Measurements from ENCODE around the gene ACSF2. TPM values are rescaled to one million over a fixed set of nuclear protein-coding genes. Genes with fewer than 3 reads are reported as not detected.
A peak's percentile ranks its signal among the peaks of the same experiment; 100 is the strongest.

Gene ACSF2
- total and polyA plus RNA-seq, 8 donors: 16.1 to 172 (median 67.9) TPM

GRCh38 chr17:50388728-50389127 is 37.3 kb upstream of the ACSF2 start:
- H3K9me3 ChIP-seq: no peaks in the 10 kb centered on the region
- peaks cover 12 to 52% (median 33%) of the 10 kb centered on the region in 4 donors for H3K4me1 ChIP-seq
- H3K27me3 ChIP-seq: no peaks in the 10 kb centered on the region
- intact Hi-C loops (cut with DNase I; ENCODE audit: low total_unique reads): no loop called here
- peaks cover 87 to 100% (median 100%) of the 10 kb centered on the region in 4 donors for H3K36me3 ChIP-seq
- H3K27ac ChIP-seq: peak overlapping the region in 2 of 5 donors; percentile 20 to 30
- DNase-seq: no peak
- H3K4me3 ChIP-seq: no peak overlapping the region
- TF ChIP-seq CTCF (IDR thresholded peaks at IDR 0.05): no peak
- TF ChIP-seq POLR2A (IDR thresholded peaks at IDR 0.05): no peak
- TF ChIP-seq EP300 (IDR thresholded peaks at IDR 0.05): no peak
- TF ChIP-seq POLR2AphosphoS5 (IDR thresholded peaks at IDR 0.05): no peak
- WGBS, 5 donors: 81 to 95% (median 90%) methylated on average over 3 of the region's 3 CpGs

DNA sequence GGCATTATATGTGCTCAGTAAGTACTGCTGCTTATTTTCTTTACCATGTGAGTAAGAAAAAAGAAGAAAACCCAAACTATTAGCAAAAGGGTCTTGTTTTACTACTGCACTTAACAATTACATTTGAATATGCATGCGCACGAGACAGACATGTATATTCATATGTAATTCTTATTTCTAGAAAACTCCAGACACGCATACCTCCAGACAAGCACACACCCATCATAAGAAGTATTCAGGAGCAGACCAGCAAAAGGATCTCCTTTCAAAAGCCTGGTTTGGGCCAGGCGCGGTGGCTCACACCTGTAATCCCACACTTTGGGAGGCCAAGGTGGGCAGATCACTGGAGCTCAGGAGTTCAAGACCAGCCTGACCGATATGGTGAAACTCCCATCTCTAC is 36.5 kb upstream of the ACSF2 start:
- intact Hi-C loops (cut with DNase I; ENCODE audit: low total_unique reads): no loop called here
- no peak for TF ChIP-seq POLR2AphosphoS5 (IDR thresholded peaks at IDR 0.05)
- TF ChIP-seq EP300 (IDR thresholded peaks at IDR 0.05): no peak
- no peak for TF ChIP-seq CTCF (IDR thresholded peaks at IDR 0.05)
- no peak for TF ChIP-seq POLR2A (IDR thresholded peaks at IDR 0.05)
- Histone ChIP-seq H3K27me3 (no peaks in the 10 kb centered on the region), H3K9me3 (no peaks in the 10 kb centered on the region), H3K27ac (peak overlapping the region in 1 of 5 donors; percentile 49), H3K4me1 (peaks cover 12 to 60% (median 40%) of the 10 kb centered on the region in 4 donors), H3K36me3 (peaks cover 84 to 100% (median 100%) of the 10 kb centered on the region in 4 donors), H3K4me3 (no peak overlapping the region)
- 80 to 95% (median 90%) methylated on average over 6 of the region's 6 CpGs for WGBS, 5 donors
- DNase-seq: no peak

DNA sequence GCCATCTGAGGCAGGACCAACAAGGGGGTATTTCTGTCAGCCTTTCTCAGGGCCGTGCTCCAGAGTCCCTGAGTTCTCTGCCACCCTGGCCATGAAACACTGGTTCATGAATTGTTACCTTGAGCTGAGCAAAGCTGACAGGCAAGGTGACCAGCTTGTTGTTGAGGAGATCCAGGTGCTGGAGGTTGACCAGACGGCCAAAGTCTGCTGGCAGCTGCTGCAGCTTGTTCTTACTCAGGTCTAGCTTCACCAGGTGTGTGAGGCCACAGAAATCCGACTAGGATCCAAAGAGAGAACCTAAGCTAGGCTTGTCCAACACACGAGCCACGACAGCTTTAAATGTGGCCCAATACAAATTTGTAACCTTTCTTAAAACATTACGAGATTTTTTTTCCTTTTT is 33.4 kb upstream of the ACSF2 start:
- Histone ChIP-seq H3K27ac (peak overlapping the region in 1 of 5 donors; percentile 14), H3K27me3 (no peaks in the 10 kb centered on the region), H3K4me1 (peaks cover 27 to 85% (median 65%) of the 10 kb centered on the region in 4 donors), H3K4me3 (no peak overlapping the region), H3K36me3 (peaks cover 54 to 78% (median 76%) of the 10 kb centered on the region in 4 donors), H3K9me3 (no peaks in the 10 kb centered on the region)
- WGBS, 5 donors: 60 to 81% (median 68%) methylated on average over 6 of the region's 6 CpGs
- TF ChIP-seq POLR2AphosphoS5 (IDR thresholded peaks at IDR 0.05): no peak
- no peak for TF ChIP-seq EP300 (IDR thresholded peaks at IDR 0.05)
- no peak for TF ChIP-seq POLR2A (IDR thresholded peaks at IDR 0.05)
- TF ChIP-seq CTCF (IDR thresholded peaks at IDR 0.05): no peak
- intact Hi-C loops (cut with DNase I; ENCODE audit: low total_unique reads): no loop called here
- peak in 1 of 2 donors; percentile 58 for DNase-seq

DNA sequence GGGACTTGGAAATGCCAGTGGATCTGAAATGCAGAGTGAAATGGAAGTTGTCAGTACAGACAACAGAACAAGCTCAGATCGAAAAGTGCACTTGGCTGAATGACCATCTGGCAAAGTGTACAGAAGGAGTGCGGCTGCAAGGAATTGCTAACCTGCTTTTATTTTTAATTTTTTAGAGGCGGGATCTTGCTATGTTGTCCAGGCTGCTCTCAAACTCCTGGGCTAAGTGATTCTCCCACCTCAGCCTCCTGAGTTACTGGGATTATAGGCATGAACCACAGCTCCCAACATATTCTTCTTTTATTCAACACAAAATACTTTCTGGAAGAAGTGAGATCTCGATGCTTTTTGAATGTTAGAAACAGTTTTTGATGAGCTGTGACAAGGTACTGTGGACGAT is 32.3 kb upstream of the ACSF2 start:
- peaks cover 45 to 67% (median 65%) of the 10 kb centered on the region in 4 donors for H3K36me3 ChIP-seq
- no peak overlapping the region for H3K4me3 ChIP-seq
- no peaks in the 10 kb centered on the region for H3K27me3 ChIP-seq
- TF ChIP-seq CTCF (IDR thresholded peaks at IDR 0.05) (no peak), POLR2AphosphoS5 (IDR thresholded peaks at IDR 0.05) (no peak), POLR2A (IDR thresholded peaks at IDR 0.05) (no peak), EP300 (IDR thresholded peaks at IDR 0.05) (no peak)
- DNase-seq: no peak
- peaks cover 27 to 85% (median 69%) of the 10 kb centered on the region in 4 donors for H3K4me1 ChIP-seq
- 69 to 86% (median 82%) methylated on average over 5 of the region's 5 CpGs for WGBS, 5 donors
- intact Hi-C loops (cut with DNase I; ENCODE audit: low total_unique reads): no loop called here
- H3K27ac ChIP-seq: no peak overlapping the region
- no peaks in the 10 kb centered on the region for H3K9me3 ChIP-seq
